Measurements from ENCODE around the gene DUSP9.

Gene DUSP9

GRCh38 chrX:153614818-153615217 lies 32.2 kb upstream of the DUSP9 start:
- no peaks in the 10 kb centered on the region; the same call in 1 of the 2 replicates for H3K27me3 ChIP-seq
- DNase-seq, result no peak
- TF ChIP-seq, protein P1, sequence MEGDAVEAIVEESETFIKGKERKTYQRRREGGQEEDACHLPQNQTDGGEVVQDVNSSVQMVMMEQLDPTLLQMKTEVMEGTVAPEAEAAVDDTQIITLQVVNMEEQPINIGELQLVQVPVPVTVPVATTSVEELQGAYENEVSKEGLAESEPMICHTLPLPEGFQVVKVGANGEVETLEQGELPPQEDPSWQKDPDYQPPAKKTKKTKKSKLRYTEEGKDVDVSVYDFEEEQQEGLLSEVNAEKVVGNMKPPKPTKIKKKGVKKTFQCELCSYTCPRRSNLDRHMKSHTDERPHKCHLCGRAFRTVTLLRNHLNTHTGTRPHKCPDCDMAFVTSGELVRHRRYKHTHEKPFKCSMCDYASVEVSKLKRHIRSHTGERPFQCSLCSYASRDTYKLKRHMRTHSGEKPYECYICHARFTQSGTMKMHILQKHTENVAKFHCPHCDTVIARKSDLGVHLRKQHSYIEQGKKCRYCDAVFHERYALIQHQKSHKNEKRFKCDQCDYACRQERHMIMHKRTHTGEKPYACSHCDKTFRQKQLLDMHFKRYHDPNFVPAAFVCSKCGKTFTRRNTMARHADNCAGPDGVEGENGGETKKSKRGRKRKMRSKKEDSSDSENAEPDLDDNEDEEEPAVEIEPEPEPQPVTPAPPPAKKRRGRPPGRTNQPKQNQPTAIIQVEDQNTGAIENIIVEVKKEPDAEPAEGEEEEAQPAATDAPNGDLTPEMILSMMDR (IDR thresholded peaks at IDR 0.05; ENCODE audit: low read depth, low read length), result no peak
- H3K4me1 ChIP-seq, result no peaks in the 10 kb centered on the region
- H3K36me3 ChIP-seq, result no peaks in the 10 kb centered on the region
- H3K9me3 ChIP-seq, result no peaks in the 10 kb centered on the region
- H3K4me3 ChIP-seq (ENCODE audit: low read depth, low read length), result no peak overlapping the region

DNA sequence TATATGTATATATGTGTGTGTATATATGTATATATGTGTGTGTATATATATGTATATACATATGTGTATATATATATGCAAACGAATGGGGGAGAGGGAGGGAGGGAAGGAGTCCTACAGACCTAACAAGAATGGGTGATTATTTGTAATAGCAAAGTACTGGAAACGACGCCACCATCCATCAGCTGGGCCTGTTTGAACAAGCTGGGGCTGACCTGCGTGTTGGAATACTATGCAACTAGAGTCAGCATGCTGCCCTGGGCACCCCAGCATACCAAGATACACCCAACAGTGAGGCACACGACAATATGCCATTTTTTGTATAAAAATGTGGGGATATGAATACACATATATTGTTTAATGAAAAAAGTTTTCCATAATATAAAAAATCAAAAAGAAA lies 26.4 kb upstream of the DUSP9 start:
- H3K36me3 ChIP-seq, result no peaks in the 10 kb centered on the region
- no peaks in the 10 kb centered on the region for H3K27me3 ChIP-seq
- no peaks in the 10 kb centered on the region for H3K4me1 ChIP-seq
- no peak overlapping the region for H3K4me3 ChIP-seq (ENCODE audit: low read depth, low read length)
- H3K9me3 ChIP-seq, result no peaks in the 10 kb centered on the region
- TF ChIP-seq, protein P1 (IDR thresholded peaks at IDR 0.05; ENCODE audit: low read depth, low read length), result no peak
- no peak for DNase-seq

DNA sequence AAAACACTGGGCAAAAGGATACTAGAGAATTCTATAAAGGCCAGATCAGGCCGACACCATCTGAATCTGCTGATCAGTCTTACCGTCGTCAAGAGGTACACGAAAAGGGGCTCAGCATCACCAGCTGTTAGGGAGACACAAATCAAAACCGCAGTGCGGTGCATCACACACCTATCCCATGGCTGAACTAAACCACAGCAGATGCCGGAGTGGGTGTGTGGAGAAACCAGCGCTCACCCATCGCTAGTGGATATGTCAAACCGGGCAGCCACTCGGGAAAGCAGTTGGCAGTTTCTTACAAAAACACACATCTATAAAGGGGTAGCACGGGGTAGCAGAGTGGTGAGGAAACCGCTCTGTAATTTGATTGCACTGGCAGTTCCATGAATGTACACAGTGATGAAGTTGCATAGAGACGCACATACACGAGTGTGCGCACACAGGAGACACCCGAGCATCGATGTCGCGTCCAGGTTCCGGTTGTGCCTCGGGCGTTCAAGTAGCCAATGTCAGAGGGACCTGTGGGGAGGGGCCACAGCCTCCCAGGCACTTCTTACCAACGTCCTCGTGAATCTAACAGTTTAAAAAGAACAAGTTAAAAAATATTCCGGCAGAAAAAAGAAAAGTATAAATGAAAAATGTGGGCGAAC lies 24.9 kb upstream of the DUSP9 start:
- no peaks in the 10 kb centered on the region for H3K36me3 ChIP-seq
- DNase-seq, result no peak
- H3K9me3 ChIP-seq, result no peaks in the 10 kb centered on the region
- H3K4me1 ChIP-seq, result no peaks in the 10 kb centered on the region
- TF ChIP-seq, protein P1 (IDR thresholded peaks at IDR 0.05; ENCODE audit: low read depth, low read length), result no peak
- H3K4me3 ChIP-seq (ENCODE audit: low read depth, low read length), result no peak overlapping the region
- H3K27me3 ChIP-seq, result no peaks in the 10 kb centered on the region

GRCh38 chrX:153622661-153623309 lies 24.2 kb upstream of the DUSP9 start:
- DNase-seq, result no peak
- TF ChIP-seq, protein P1 (IDR thresholded peaks at IDR 0.05; ENCODE audit: low read depth, low read length), result no peak
- H3K4me1 ChIP-seq, result no peaks in the 10 kb centered on the region
- no peaks in the 10 kb centered on the region for H3K36me3 ChIP-seq
- no peaks in the 10 kb centered on the region for H3K9me3 ChIP-seq
- no peak overlapping the region for H3K4me3 ChIP-seq (ENCODE audit: low read depth, low read length)
- no peaks in the 10 kb centered on the region for H3K27me3 ChIP-seq

DNA sequence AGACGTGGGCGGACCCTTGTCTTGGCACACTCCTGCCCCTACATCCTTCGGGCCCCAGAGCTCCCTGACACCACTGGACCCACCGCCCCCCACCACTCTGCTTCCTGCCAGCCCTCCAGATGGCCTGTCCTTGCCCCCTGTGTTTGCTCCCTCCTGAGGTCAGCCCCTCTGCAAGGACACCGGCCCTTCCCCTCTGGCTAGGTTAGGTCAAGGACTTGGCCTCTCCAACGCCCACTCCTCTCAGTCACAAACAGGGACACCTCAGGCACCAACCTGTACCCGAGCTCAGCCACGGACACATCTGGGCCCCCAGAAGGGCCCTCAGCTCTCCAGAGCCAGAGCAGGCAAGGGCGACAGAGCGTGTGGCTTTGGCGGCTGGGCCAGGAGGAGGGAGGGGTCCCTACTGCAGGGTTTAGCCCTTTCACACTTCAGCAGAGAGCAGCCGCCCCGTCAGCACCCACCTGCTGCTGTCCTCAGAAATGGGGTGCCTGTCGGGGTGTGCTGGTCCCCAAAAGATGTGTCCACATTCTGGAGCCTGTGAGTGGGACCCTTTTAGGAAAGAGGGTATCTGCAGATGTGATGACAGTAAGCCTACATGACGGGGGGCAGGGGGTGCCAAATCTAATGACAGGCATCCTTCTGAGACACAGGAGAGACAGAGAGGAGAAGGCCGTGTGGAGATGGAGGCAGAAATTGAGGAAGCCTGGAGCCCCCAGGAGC lies 23.5 kb upstream of the DUSP9 start:
- no peaks in the 10 kb centered on the region for H3K36me3 ChIP-seq
- H3K4me3 ChIP-seq (ENCODE audit: low read depth, low read length), result no peak overlapping the region
- TF ChIP-seq, protein P1 (IDR thresholded peaks at IDR 0.05; ENCODE audit: low read depth, low read length), result no peak
- no peaks in the 10 kb centered on the region for H3K27me3 ChIP-seq
- no peaks in the 10 kb centered on the region for H3K4me1 ChIP-seq
- DNase-seq, result no peak
- no peaks in the 10 kb centered on the region for H3K9me3 ChIP-seq

Data from BE2C (cell line).